Uterus (tissue), 4 donors: ENCODE results near the gene CDCA4. TPM values are rescaled to one million over a fixed set of nuclear protein-coding genes. Genes with fewer than 3 reads are reported as not detected.

Source experiments
- DNase-seq, 2 donors: peaks; one replicate each; pipeline ENCODE4 v3.0.0-alpha.2; 2019 to 2020
- H3K27ac ChIP-seq, 2 donors: fragments of 200-600 bp; sonication (generic); 1 replicate in 1 of 2; 2 replicates in 1 of 2; pipeline ENCODE4 v1.5.1; 2016 to 2018
- H3K27me3 ChIP-seq, 2 donors: fragments of 200-600 bp; sonication (generic); one replicate each; pipeline ENCODE4 v1.5.1; 2018 to 2019; ENCODE audit warnings: control low read depth in 1 of 2
- H3K36me3 ChIP-seq, 2 donors: fragments of 200-600 bp; sonication (generic); one replicate each; pipeline ENCODE4 v1.5.1; 2019; ENCODE audit warnings: control low read depth in 1 of 2
- H3K4me1 ChIP-seq, 2 donors: fragments of 200-600 bp; sonication (generic); one replicate each; pipeline ENCODE4 v1.5.1; 2018 to 2019; ENCODE audit warnings: control low read depth in 1 of 2
- H3K4me3 ChIP-seq, 2 donors: fragments of 200-600 bp; sonication (generic); 1 replicate in 1 of 2; 2 replicates in 1 of 2; pipeline ENCODE4 v1.5.1; 2018 to 2019; ENCODE audit warnings: mild to moderate bottlenecking in 1 of 2
- H3K9me3 ChIP-seq, 2 donors: fragments of 200-600 bp; sonication (generic); one replicate each; pipeline ENCODE4 v1.5.1; 2019; ENCODE audit warnings: control low read depth in 1 of 2
- POLR2A ChIP-seq, 2 donors: fragments of 450-650 bp; IDR thresholded peaks; one replicate each; pipeline ENCODE4 v1.6.1; 2016; ENCODE audit warnings: antibody characterized with exemption in 2 of 2, mild to moderate bottlenecking in 1 of 2, moderate library complexity in 1 of 2
- intact Hi-C: fragments of 100-400 bp; cut with DNase I; formaldehyde crosslinking; loops from one replicate; pipeline ENCODE4 v1.15.1; 2023; ENCODE audit warnings: low total_unique reads
- total RNA-seq, 4 donors: library from RNA; depleted of rRNA in 3 of 4; stranded (reverse); fragments of >200 nt in 3 of 4; gene quantifications; one replicate each; pipeline versions ENCODE4 v1.1.0 to v1.2.4, GENCODE V29; 2014 to 2023
- TF ChIP-seq, protein P1 (sequence below), 4 experiments: fragments of 200-600 bp in 2 of 4; fragments of 450-650 bp in 2 of 4; sonication (generic) in 2 of 4; IDR thresholded peaks; one replicate each; pipeline ENCODE4 v1.5.1; 2016 to 2019; ENCODE audit warnings: antibody characterized with exemption in 4 of 4, mild to moderate bottlenecking in 2 of 4, moderate library complexity in 1 of 4
- donor health status: DM: yes; HTN: yes; CAD: no.

The CDCA4 gene
- total RNA-seq, 4 donors from 2014 or later: 2.3 to 43.3 (median 10.3) TPM

DNA sequence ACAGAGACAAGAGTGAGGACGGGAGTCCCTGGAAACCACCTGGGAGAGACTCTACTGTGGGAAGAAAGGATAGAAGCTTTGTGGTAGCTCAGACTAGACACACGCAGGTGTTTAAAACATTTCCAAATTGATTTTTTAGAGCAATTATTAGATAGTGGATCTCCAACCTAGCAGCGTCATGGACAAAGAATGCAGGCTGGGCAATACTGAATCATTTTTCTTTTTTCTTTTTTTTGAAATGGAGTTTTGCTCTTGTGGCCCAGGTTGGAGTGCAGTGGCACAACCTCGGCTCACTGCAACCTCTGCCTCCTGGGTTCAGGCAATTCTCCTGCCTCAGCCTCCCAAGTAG lies 31.2 kb upstream of the CDCA4 start:
- H3K36me3 ChIP-seq: no peaks in the 10 kb centered on the region

DNA sequence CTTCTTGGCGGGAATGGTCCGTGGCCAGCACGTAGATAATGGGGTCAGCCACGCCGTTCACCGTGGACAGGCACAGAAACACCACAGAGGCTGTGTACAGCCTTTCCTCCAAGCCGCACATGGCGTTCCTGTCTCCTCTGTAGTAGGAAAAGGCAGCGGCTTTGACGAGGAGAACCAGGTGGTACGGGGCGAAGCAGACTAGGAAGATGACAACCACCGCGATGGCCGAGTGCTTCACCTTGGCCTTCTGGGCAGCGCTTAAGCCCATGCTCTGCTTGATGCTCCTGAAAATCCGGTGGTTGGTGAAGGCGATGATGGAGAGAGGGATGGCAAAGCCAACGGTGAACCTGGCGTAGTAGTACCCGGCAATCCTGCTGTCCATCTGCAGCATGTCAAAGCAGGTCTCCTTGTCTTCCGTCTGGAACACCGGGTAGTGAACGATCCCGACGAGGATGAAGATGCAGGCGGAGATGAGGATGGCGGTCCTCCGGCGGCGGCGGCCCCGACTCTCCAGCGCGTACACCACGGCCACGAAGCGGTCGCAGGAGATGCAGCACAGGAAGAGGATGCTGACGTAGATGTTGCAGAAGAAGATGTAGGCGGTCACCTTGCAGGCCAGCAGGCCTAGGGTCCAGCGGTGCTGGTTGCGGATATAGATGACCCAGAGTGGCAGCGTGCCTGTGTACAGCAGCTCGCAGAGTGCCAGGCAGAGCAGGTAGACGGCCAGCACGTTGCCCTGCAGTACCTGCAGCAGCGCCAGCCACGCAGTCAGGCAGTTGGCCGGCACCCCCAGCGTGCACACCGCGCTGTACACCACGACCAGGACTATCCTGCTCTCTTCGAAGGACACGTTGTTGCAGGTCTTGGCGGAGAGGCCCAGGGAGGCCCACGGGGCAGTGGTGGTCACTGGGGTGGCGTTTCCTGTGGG lies 30.6 kb upstream of the CDCA4 start:
- Histone ChIP-seq H3K27me3 (no peaks in the 10 kb centered on the region), H3K36me3 (no peaks in the 10 kb centered on the region), H3K9me3 (no peaks in the 10 kb centered on the region), H3K27ac (no peak overlapping the region), H3K4me1 (no peaks in the 10 kb centered on the region), H3K4me3 (no peak overlapping the region)
- DNase-seq: no peak
- TF ChIP-seq, protein P1, sequence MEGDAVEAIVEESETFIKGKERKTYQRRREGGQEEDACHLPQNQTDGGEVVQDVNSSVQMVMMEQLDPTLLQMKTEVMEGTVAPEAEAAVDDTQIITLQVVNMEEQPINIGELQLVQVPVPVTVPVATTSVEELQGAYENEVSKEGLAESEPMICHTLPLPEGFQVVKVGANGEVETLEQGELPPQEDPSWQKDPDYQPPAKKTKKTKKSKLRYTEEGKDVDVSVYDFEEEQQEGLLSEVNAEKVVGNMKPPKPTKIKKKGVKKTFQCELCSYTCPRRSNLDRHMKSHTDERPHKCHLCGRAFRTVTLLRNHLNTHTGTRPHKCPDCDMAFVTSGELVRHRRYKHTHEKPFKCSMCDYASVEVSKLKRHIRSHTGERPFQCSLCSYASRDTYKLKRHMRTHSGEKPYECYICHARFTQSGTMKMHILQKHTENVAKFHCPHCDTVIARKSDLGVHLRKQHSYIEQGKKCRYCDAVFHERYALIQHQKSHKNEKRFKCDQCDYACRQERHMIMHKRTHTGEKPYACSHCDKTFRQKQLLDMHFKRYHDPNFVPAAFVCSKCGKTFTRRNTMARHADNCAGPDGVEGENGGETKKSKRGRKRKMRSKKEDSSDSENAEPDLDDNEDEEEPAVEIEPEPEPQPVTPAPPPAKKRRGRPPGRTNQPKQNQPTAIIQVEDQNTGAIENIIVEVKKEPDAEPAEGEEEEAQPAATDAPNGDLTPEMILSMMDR (IDR thresholded peaks at IDR 0.05): no peak
- no peak for TF ChIP-seq POLR2A (IDR thresholded peaks at IDR 0.05)
- intact Hi-C loops: no loop called here

More for the DNA sequence above, 31.2 kb upstream of the CDCA4 start:
- Histone ChIP-seq H3K9me3 (no peaks in the 10 kb centered on the region), H3K4me1 (no peaks in the 10 kb centered on the region), H3K4me3 (no peak overlapping the region), H3K27me3 (no peaks in the 10 kb centered on the region), H3K27ac (no peak overlapping the region)
- TF ChIP-seq, protein P1 (IDR thresholded peaks at IDR 0.05): no peak
- TF ChIP-seq POLR2A (IDR thresholded peaks at IDR 0.05): no peak
- intact Hi-C loops: no loop called here
- DNase-seq: no peak

DNA sequence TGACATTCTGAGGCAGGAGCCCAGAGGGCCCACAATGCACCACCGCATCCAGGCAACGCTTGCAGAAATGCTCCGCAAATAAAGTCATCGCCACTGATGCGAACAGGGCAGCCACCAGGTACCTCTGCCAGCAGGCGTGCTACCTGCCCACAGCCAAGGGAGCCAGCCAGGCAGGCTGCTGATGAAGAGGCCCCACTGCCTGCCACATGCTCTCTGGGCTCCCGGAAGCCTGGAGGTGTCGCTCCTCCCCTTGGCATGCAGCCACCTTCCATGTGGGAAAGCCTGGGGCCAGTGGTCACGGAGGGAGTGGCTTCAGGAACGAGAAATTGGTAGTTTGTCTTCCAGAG lies 29.6 kb upstream of the CDCA4 start:
- Histone ChIP-seq H3K27ac (no peak overlapping the region), H3K9me3 (no peaks in the 10 kb centered on the region), H3K4me3 (no peak overlapping the region), H3K4me1 (peaks cover 0 to 6% of the 10 kb centered on the region in 2 donors), H3K36me3 (no peaks in the 10 kb centered on the region), H3K27me3 (no peaks in the 10 kb centered on the region)
- intact Hi-C loops: no loop called here
- no peak for TF ChIP-seq POLR2A (IDR thresholded peaks at IDR 0.05)
- TF ChIP-seq, protein P1 (IDR thresholded peaks at IDR 0.05): no peak
- DNase-seq: no peak

DNA sequence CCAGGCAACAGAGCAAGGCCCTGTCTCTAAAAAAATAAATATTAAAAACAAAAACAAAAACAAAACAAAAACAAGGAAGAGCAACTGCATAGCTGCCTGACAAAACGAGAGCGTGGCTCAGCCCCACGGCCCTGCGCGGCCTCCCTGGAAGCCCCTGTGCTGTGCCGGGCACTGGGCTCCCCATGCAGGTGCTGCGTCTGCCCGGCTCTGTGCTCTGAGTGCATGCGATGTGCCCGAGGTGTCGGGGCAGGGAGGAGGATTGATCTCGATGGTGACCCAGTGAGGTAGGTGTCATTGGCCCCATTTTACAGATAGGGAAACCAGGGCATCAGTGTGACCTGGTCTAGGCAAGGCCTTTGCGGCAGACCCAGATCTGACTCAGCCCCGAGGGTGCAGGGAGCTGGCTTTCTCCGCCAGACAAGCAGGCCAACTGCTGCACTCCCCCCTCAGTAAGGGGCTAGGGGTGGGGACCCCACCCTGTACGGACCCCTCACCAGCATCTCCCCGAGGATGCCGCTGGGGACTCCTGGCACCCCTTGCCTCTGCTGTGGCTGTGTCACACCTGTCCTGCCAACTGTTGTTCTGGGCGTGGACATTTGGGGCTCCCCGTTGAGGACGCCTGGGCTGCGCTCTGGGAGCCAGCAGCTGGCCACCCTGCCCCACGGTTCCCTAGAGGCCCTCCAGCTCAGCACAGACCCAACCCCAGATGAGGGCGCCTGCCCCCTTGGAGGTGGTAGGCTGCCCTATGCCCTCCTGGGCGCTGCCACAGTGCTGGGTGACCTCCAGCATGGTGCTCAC lies 29.1 kb upstream of the CDCA4 start:
- Histone ChIP-seq H3K27ac (no peak overlapping the region), H3K4me1 (peaks cover 0 to 6% of the 10 kb centered on the region in 2 donors), H3K27me3 (no peaks in the 10 kb centered on the region), H3K36me3 (no peaks in the 10 kb centered on the region), H3K9me3 (no peaks in the 10 kb centered on the region), H3K4me3 (no peak overlapping the region)
- no peak for DNase-seq
- no peak for TF ChIP-seq POLR2A (IDR thresholded peaks at IDR 0.05)
- TF ChIP-seq, protein P1 (IDR thresholded peaks at IDR 0.05): no peak
- intact Hi-C loops: loop anchor here (5.0 kb wide), 1 partner anchor 153 kb away; no protein-coding TSS in a partner anchor
